Vagina (tissue), 2 donors: ENCODE results near the gene NAPB.

Experiments
- CTCF ChIP-seq, 3 experiments: fragments of 450-650 bp in 2 of 3; fragments of 200-600 bp in 1 of 3; sonication (generic) in 1 of 3; IDR thresholded peaks; one replicate each; pipeline ENCODE4 v1.5.1; 2017 to 2019; ENCODE audit warnings: antibody characterized with exemption in 3 of 3, mild to moderate bottlenecking in 2 of 3, moderate library complexity in 2 of 3
- POLR2A ChIP-seq, 2 donors: fragments of 450-650 bp; IDR thresholded peaks; one replicate each; pipeline ENCODE4 v1.6.1; 2017; ENCODE audit warnings: antibody characterized with exemption in 2 of 2, mild to moderate bottlenecking in 2 of 2, moderate library complexity in 2 of 2
- POLR2AphosphoS5 ChIP-seq, 2 donors: sonication (generic); formaldehyde crosslinking; IDR thresholded peaks; one replicate each; pipeline ENCODE4 v1.9.0; 2017; ENCODE audit warnings: antibody characterized with exemption in 2 of 2, mild to moderate bottlenecking in 2 of 2, low read depth in 1 of 2; ENCODE audit not compliant: insufficient read depth in 1 of 2

DNA sequence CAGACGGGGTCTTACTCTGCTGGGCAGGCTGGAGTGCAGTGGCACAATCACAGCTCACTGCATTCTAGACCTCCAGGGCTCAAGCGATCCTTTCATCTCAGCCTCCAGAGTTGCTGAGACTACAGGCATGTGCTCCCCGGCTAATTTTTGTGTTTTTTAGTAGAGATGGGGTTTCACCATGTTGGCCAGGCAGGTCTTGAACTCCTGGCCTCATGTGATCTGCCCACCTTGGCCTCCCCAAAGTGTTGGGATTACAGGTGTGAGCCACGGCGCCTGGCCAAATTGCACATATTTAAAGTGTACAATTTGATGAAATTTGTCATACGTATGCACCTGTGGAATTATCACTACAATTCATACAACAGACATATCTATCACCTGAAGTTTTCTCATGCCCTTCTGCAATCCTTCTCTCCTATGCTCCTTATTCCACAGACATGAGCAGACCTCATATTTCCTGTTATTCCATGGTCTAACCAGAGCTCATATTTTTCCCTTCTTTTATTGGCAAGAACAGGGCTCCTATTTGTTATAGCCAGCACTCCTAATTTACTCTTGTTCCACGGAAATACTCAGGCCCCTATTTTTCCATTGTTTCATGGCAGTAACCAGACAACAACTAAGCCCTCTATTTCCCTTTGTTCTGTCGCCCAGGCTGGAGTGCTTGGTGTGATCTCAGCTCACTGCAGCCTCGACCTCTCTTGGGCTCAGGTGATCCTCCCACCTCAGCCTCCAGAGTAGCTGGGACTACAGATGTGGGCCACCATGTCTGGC lies 16.0 kb upstream of the NAPB start:
- TF ChIP-seq CTCF (IDR thresholded peaks at IDR 0.05) (no peak), POLR2A (IDR thresholded peaks at IDR 0.05) (no peak), POLR2AphosphoS5 (IDR thresholded peaks at IDR 0.05; ENCODE audit: insufficient read depth in 1 of 2, low read depth in 1 of 2) (no peak)
